ACC112 (cell line): ENCODE measurements around the gene DDIT4.
A peak's percentile ranks its signal among the peaks of the same experiment; 100 is the strongest.
"Not testable (repeated sequence)": the region's sequence is repeated elsewhere in the genome, so short reads cannot be mapped to it uniquely, and the experiment has no call there.

Source experiments
- H2AFZ ChIP-seq: fragments of 200-600 bp; sonication (generic); one replicate; pipeline ENCODE4 v1.6.0; 2017; ENCODE audit warnings: antibody characterized with exemption, low read length; ENCODE audit not compliant: unreplicated experiment
- H3K27ac ChIP-seq: fragments of 200-600 bp; sonication (generic); 2 replicates; pipeline ENCODE4 v1.5.1; 2014; ENCODE audit warnings: low read depth, mild to moderate bottlenecking, antibody characterized with exemption, low read length, moderate library complexity
- H3K27me3 ChIP-seq: fragments of 200-600 bp; sonication (generic); 2 replicates; pipeline ENCODE4 v1.6.1; 2014; ENCODE audit warnings: mild to moderate bottlenecking, antibody characterized with exemption, low read length, moderate library complexity, mixed read lengths; ENCODE audit not compliant: insufficient read depth
- H3K36me3 ChIP-seq: fragments of 200-600 bp; sonication (generic); 2 replicates; pipeline ENCODE4 v1.6.1; 2016; ENCODE audit warnings: mild to moderate bottlenecking, antibody characterized with exemption, low read length, moderate library complexity, mixed read lengths; ENCODE audit not compliant: insufficient read depth
- H3K4me1 ChIP-seq: fragments of 200-600 bp; sonication (generic); one replicate; pipeline ENCODE4 v1.6.1; 2016; ENCODE audit warnings: low read length, mixed read lengths; ENCODE audit not compliant: insufficient read depth, unreplicated experiment, control insufficient read depth
- H3K4me3 ChIP-seq: fragments of 200-600 bp; sonication (generic); 2 replicates; pipeline ENCODE4 v1.5.1; 2014; ENCODE audit warnings: mild to moderate bottlenecking, low read depth, low read length
- H3K79me2 ChIP-seq: fragments of 200-600 bp; sonication (generic); one replicate; pipeline ENCODE4 v1.6.0; 2016; ENCODE audit warnings: low read length; ENCODE audit not compliant: control insufficient read depth, unreplicated experiment, insufficient read depth

DDIT4 gene

DNA sequence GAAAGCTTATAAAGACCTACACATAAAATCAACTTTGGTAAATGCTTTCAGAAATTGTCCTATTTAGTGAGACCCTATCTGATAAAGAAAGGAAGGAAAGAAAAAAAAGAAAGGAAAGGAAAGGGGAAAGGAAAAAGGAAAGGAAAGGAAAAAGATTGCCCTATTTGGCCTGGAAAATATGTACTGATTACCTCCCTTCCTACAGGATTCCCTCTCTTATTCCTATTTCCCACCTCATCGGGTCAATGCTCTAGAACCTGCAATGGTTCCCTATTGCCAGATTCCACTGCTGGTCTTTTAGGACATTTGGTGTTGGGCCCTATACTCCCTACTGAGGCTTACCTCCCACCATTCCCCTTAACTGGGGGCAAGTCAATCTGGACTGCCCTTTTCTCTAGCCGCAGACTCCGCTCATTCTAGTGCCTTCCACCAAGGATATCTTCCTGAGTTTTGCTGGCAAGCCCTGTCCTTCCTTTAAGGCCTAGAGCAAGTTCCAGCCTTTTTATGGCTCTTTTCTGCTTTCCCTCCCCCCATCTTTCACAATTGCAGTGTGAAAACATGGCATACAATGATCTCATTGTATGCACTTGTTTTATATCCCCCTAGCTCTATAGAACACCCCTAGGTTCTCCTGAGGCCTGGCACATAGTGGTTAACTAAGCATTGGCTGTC is 4.4 kb downstream of the DDIT4 start:
- Histone ChIP-seq H2AFZ (no peak overlapping the region), H3K36me3 (peaks cover 23% of the 10 kb centered on the region), H3K4me3 (no peak overlapping the region), H3K4me1 (peaks cover 12% of the 10 kb centered on the region), H3K27me3 (no peaks in the 10 kb centered on the region), H3K27ac (peak overlapping the region; percentile 90), H3K79me2 (peaks cover 25% of the 10 kb centered on the region)

DNA sequence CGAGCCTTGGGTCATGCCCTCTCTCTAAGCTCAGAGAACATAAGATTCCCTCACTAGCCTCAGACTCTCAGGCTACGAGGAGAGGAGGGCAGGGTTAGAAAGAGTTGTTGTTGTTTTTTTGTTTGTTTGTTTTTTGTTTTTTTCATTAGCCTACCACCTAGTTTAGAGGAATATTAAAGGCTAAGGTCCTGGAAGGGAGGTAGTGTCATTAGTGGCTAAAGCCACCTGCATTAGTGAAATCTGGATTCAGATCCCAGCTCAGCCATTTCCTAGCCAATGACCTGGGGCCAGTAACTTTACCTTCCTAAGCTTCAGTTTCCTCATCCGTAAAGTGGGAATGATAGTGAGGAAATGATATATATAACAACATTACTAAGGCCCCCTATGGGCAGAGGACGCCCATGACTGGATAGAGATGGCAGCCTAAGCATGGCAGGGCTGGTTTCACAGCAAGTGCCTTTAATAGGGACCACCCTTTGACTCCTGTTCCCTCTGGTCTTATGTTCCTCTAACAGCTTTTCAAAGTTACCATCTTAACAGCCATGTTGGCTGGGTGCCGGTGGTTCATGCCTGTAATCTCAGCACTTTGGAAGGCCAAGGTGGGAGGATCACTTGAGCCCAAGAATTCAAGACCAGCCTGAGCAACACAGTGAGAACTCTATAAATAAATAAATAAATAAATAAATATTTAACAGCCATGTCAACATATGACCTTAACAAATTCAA is 5.1 kb downstream of the DDIT4 start:
- peak overlapping the region; percentile 90 for H3K27ac ChIP-seq

DNA sequence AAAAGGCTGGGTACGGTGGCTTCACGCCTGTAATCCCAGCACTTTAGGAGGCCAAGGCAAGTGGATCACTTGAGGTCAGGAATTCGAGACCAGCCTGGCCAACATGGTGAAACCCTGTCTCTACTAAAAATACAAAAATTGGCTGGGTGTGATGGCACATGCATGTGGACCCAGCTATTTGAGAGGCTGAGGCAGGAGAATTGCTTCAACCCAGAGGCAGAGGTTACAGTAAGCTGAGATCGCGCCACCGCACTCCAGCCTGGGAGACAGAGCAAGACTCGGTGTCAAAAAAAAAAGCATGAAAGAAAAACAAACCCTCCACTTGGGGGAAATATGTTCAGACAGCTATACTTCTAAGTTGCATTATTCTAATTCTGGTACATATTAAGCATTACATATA is 5.9 kb downstream of the DDIT4 start:
- H3K27ac ChIP-seq: not testable (repeated sequence)

More for the DNA sequence above, 5.1 kb downstream of the DDIT4 start:
- peaks cover 12% of the 10 kb centered on the region for H3K4me1 ChIP-seq
- H3K4me3 ChIP-seq: no peak overlapping the region
- H2AFZ ChIP-seq: no peak overlapping the region
- H3K79me2 ChIP-seq: peaks cover 25% of the 10 kb centered on the region
- peaks cover 23% of the 10 kb centered on the region for H3K36me3 ChIP-seq
- H3K27me3 ChIP-seq: no peaks in the 10 kb centered on the region

DNA sequence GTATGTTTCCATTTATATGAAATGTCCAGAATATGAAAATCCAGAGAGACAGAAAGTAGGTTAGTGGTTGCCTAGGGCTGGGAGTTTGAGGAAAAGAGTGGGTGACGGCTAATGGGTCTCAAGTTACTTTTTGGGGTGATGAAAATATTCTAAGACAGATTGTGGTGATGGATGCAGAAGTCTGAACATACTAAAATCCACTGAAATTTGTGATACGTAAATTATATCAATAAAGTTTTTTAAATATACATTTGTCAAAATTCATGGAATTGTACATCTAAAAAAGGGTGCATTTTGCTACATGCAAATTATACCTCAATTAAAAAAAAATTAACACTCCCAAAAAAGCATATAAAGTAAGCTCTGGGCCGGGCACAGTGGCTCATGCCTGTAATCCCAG is 9.4 kb downstream of the DDIT4 start:
- Histone ChIP-seq H2AFZ (no peak overlapping the region), H3K27ac (no peak overlapping the region), H3K4me3 (no peak overlapping the region), H3K4me1 (no peaks in the 10 kb centered on the region), H3K79me2 (no peaks in the 10 kb centered on the region), H3K36me3 (no peaks in the 10 kb centered on the region), H3K27me3 (no peaks in the 10 kb centered on the region)

More for the DNA sequence above, 5.9 kb downstream of the DDIT4 start:
- not testable (repeated sequence) for H3K27me3 ChIP-seq, H3K4me3 ChIP-seq, H2AFZ ChIP-seq
- Histone ChIP-seq H3K79me2 (peaks cover 18% of the 10 kb centered on the region), H3K4me1 (peaks cover 12% of the 10 kb centered on the region), H3K36me3 (peaks cover 16% of the 10 kb centered on the region)

DNA sequence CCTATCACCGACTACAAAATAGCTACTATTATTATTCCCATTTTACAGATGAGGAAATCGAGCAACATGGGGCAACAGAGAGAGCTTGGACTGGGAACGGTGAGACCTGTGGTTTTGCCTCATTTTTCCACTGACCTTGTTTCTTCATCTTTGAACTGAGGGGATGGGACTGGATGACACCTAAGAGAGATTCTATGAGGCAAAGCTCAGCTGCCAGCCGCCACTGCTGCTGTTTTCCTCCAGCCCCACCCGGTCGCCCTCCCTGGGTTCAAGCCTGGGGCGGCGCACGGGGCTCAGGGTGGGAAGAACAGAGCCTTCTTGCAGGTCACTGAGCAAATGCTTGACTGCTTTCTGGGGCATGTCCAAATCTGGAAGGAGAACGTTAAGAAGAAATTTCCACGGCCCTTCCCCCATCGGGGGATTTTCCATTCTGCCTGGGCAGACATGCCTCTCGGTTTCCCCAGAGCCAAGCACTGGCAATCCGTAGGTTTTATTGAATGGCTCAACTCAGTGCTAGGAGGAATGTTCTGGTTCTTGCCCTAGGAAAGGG is 12.3 kb downstream of the DDIT4 start:
- Histone ChIP-seq H3K36me3 (no peaks in the 10 kb centered on the region), H3K27ac (no peak overlapping the region), H2AFZ (no peak overlapping the region)

DNA sequence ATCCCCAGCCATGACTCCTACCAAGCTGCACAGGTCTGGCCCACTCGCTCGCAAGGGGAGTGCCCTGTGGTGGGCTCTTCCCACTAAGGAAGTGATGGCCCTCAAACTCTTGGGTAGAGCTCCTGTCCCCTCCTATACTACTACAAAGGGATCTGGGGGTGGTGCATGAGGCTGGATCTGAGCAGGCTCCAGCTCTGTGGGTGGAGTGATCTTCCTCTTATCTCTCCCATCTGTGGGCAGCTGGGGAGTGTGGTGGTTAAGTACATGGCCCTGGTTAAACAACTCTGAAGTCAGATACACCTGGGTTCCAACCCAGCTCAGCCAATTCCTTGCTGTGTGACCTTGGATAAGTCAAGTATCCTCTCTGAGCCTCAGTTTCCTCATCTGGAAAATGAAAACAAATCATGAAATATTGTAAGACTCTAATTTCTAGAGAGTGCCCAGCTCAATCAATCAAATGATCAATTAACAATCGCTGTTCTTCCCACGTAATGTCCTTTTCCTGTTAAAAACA is 17.4 kb downstream of the DDIT4 start:
- Histone ChIP-seq H3K36me3 (no peaks in the 10 kb centered on the region), H3K79me2 (no peaks in the 10 kb centered on the region), H3K27ac (no peak overlapping the region), H3K27me3 (no peaks in the 10 kb centered on the region), H2AFZ (no peak overlapping the region), H3K4me1 (peaks cover 4% of the 10 kb centered on the region), H3K4me3 (no peak overlapping the region)

More for the DNA sequence above, 12.3 kb downstream of the DDIT4 start:
- H3K4me1 ChIP-seq: no peaks in the 10 kb centered on the region
- H3K79me2 ChIP-seq: no peaks in the 10 kb centered on the region
- no peaks in the 10 kb centered on the region for H3K27me3 ChIP-seq
- H3K4me3 ChIP-seq: no peak overlapping the region

DNA sequence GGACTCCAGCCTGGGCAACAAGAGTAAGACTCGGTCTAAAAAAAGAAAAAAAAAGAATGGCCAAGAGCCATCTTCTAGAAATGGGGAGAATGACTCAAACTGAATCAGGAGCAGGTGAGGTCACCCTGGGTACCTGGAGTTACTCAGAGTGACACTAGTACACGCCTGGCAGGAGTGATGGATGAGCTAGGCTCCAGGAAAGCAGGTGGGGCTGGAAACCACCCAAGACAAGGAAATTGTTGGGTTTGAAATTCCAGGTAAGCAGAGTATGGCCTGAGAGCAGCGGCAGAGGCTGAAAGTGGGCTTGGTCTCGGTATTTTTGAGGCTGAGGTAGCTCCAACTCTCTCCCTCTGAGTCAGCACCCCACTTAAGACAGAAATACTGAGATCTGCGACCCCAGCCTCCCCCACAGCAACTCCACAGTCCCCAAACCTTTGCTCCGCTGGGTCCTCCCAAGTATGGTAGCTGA is 18.5 kb downstream of the DDIT4 start:
- H3K27me3 ChIP-seq: no peaks in the 10 kb centered on the region
- H3K79me2 ChIP-seq: no peaks in the 10 kb centered on the region
- no peak overlapping the region for H2AFZ ChIP-seq
- no peaks in the 10 kb centered on the region for H3K36me3 ChIP-seq
- H3K27ac ChIP-seq: no peak overlapping the region
- peaks cover 12% of the 10 kb centered on the region for H3K4me1 ChIP-seq
- no peak overlapping the region for H3K4me3 ChIP-seq

DNA sequence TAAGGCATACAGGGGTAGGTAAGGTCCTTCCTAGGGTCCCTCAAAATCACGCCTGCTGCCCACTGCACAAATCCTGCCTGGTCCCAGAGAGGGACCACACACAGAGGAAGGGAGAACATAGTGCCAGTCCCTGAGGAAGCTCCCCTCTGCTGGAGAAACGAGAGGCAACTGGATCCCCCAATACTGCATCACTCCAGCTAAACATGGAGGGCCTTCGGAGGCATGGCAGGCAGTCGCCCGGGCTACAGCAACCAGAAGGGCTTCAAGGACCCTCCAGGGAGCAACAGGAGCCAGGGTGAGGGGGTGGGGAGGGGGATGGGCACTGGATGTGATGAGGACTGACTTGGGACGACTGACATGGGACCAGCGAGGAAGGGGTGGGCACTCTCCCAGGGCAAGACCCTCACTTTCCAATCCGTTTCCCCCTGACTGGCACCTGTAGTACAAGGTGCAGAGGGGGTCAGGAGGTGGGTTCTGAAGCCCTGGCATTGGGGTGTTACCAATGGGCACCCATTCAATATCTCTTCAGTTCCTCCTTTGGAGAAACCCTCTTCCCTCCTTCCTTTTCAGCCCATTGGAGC is 21.7 kb downstream of the DDIT4 start:
- Histone ChIP-seq H3K4me1 (peaks cover 22% of the 10 kb centered on the region), H3K4me3 (no peak overlapping the region), H3K27ac (peak overlapping the region; percentile 97)

DNA sequence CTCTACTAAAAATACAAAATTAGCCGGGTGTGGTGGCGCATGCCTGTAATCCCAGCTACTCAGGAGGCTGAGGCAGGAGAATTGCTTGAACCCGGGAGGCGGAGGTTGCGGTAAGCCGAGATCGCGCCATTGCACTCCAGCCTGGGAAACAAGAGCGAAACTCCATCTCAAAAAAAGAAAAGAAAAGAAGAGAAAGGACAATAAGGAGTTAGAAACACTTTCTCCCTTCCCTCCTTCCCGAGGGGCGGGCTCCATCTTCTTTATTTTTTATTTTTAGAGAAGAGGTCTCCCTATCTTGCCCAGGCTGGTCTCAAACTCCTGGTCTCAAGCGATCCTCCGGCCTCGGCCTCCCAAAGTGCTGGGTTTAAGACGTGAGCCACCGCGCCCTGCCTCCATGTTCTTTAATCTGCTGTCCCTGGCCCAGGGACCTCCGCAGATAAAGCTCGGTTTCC is 23.1 kb downstream of the DDIT4 start:
- Histone ChIP-seq H3K4me3 (peak overlapping the region; percentile 78), H3K27ac (peak overlapping the region; percentile 97), H3K4me1 (peaks cover 22% of the 10 kb centered on the region)
- not testable (repeated sequence) for H3K27me3 ChIP-seq, H3K36me3 ChIP-seq, H3K79me2 ChIP-seq, H2AFZ ChIP-seq

More for the DNA sequence above, 21.7 kb downstream of the DDIT4 start:
- Histone ChIP-seq H3K27me3 (no peaks in the 10 kb centered on the region), H3K36me3 (no peaks in the 10 kb centered on the region), H2AFZ (no peak overlapping the region), H3K79me2 (no peaks in the 10 kb centered on the region)

DNA sequence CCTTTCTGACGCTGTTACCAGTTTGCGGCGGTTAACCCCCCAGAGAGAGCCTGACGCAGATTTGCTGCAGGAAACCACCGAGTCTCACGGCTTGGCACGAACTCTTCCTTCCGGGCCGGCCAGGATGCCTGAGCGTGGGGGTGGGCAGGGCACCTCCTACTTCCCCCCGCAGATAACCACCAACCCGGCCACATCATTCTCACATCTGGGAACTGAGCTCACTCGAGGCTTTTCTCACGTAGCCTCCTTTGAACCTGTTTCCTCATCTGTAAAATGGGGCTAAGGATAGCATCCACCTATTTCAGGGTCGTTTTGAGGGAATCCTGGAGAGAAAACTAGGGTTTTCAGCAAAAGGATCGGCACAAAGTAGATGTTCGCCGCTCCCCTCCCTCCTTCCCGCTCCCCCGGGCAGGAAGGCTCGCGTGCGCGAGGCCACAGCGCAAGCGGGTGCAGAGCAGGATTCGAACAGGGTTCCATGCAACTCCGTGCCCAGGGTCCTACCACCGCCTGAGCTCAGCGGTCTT is 23.6 kb downstream of the DDIT4 start:
- Histone ChIP-seq H2AFZ (no peak overlapping the region), H3K36me3 (no peaks in the 10 kb centered on the region), H3K79me2 (no peaks in the 10 kb centered on the region), H3K4me3 (peak overlapping the region; percentile 78), H3K27me3 (no peaks in the 10 kb centered on the region), H3K4me1 (peaks cover 22% of the 10 kb centered on the region), H3K27ac (peak overlapping the region; percentile 97)
